SHP77 treated with DMSO at 0.1 percent for 48 hours (cell line): ENCODE measurements around the gene LEP.
A peak's percentile ranks its signal among the peaks of the same experiment; 100 is the strongest.
"Not testable (repeated sequence)": the region's sequence is repeated elsewhere in the genome, so short reads cannot be mapped to it uniquely, and the experiment has no call there.

Experiments used
- DNase-seq: peaks from one replicate; lab custom pipeline; 2025; lab: John Stamatoyannopoulos, UW

Gene LEP

DNA sequence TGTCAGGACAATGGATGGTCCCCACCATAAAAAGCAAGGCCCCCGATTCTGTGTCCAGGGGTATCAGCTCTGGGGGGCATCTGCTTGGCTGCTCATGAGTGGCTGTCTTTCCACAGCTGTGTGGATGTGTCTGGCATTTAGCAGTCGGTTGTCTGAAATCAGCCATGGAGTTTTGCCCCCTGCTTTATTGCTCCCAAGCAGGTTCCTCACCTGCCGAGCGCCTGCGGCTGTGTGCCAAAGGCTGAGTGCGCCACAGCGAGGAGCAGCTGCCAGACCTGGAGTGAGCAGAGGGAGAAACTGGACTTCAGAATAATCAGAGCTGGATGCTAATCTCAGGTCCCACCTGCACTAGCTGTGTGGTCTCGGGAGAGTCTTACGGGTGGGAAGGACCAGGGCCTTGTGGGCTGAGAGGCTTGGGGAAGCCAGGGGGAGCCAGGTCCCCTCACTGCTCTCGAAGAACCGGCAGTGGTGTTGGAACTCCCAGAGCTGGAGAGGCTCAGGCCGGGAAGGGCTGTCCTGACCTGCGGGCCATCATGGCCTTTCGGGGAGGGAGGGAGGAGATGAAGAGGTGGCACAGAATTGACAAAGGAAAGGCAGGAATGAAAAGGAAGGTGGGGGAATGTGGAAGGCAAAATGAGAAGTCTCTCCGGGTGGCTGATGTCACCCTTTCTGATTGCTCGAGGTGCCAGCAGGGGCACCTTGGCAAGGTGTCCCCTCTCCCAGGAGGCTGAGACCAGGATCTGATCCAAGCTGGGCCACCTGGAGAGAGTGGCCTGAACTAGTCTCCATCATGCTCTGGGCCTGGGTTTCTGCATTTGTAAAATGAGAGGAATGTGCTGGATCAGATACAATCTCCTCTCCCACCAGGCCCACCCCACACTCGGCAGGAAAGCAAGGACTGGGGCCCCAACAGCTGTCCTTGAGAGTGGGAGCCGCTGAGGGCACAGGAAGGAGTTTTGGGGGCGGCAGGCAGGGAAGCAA lies 30.2 kb upstream of the LEP start:
- peak; percentile 24 for DNase-seq

DNA sequence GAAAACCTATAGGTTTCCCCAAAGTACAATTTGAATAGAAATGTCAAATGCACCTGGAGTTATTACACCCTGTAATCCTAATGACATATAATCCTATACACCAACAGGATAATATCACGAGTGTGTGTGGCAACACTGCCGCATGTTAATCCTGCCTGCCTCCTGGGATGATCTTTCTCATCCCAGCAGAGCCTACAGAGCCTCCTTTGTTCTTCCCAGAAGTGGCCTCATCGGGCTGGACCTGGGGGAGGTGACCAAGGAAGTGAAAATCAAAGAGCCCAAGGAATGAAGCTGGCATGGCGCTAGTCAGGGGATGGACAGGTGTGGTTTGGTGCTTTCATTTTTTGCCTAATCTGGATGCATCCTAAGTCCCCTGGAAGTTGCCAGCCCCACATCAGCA lies 29.5 kb upstream of the LEP start:
- DNase-seq = no peak

DNA sequence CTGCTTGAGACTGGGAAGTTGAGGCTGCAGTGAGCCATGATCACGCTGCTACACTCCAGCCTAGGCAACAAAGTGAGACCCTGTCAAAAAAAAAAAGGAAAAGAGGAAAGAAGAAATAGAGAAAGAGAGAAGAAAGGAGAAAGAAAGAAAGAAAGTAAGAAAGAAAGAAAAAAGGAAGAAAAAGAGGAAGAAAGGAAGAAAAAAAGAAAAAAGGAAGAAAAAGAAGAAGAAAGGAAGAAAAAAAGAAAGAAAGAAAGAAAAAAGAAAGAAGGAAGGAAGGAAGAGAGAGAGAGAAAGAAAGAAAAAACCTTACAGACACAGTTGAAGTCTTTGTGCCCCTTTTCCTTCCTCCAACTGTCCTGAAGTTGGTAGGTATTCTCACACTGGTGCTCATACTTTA lies 26.6 kb upstream of the LEP start:
- no peak for DNase-seq

DNA sequence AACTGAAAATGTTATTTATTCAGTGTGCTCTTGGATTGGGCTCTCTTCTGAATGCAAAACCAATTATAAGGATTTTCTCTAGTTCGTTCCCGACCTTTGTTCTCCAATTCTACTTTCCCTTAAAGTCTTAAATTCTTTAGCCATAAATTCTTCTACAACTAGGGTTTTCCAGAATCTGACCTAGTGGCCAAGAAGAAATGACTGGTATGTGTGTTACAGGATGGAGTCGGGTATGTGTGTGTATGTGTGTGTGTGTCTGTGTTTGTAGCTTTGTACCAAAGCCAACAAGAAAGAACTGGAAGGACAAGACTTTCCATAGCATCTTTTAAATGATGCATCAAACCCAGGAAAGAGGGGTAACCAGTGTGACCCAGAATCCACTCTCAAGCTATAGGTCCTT lies 25.8 kb upstream of the LEP start:
- no peak for DNase-seq

DNA sequence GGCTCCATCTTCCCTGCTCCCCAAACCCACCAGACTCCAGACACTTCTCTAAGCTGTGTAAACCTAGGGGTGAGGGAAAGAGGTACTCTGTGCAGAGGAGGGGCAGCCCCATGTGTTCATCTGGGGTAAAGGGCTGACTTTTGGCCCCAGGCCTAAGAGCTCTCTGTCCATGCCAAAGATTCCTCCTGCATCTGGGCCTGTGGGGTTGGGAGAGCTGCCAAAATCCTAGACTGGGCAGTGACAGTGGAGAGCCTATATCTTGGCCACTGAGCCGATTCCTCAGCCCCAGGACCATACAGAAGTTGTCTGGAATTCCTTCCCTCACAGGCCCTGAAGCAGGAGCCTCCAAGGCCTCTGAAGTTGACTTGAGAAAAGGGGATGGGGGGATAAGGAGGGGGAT lies 25.3 kb upstream of the LEP start:
- DNase-seq = no peak

DNA sequence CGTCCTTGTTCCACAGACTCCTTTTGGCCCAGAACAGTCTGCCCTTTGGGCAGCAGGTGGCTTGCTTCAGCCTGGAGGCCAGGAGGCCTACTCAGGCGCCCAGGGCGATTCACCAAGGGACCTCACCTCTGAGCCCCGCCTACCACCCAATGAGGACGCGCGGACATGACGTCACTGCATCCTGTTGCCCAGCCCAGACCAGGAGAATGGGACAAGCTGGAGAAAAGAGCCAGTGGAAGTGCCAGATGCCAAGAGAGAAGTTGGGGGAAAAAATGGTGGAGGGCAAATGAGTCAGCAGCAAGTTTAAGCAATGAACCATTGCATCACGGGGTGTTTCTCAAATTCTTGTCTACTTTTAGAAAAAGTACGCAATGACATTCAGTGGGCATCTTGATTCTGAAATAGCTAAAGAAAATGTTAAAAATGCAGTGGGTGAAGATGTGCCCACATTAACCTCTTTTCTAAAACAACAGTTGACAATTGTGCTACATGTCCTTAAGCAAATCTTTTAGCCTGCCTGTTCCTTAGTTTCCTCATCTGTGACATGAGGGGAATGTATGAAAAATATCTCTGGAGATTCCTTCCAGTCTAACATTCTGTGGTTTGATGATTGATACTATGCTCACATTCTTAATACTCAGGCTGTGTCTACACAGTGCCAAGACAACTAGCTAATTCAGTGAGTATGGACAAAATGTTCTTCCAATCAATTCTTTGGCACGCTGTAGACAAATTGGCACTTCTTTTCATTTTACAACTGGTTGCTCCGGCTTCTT lies 23.9 kb upstream of the LEP start:
- DNase-seq = no peak

DNA sequence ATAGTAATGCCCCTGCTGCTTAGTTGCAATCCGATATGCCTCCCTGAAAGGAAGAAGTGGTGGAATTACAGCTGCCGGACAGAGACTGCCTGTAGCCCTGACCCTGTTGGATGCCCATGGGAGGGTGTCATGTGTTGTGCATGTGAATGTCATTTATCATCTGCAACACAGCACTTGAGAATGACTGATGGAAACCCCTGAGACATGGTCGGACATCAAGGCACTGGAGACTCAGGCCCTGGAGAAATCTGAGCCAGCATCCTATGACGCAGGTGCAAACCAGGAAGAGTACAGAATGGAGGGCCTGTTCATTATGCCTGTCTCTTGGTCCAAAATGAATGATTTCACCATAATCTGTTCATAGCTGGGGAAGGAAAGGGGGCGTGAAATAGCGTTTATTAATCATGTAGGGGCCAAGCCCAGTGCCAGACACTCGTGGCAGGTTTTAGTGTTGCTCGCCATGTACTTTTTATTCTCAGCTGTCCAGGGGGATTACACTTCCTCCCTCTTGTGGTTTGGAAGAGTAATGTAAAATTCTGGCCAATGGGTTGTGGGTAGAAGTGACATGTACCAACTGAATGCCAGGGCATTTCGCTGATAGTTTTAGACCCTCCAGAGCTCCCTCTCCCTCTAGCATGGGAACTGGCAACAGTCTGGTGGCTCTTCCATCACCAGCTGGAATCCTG lies 23.0 kb upstream of the LEP start:
- DNase-seq = no peak

DNA sequence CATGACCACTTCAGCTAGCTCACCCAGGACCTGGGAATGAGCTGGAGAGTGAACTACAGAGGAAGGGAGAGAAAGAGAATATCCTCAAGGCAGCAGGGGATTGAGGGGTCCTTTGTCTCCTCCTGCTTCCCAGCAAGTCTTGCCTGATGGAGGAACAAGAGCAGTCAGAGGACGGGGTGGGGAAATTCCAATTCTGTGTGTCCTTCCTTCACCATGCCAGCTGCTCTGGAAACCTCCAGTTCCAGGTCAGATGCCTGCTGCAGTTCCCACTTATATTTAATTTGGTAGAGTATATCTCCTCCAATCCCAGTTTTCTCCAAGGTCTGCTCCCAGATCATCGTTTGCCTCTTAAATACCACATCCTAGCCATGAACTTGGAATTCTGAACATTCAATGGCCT lies 21.4 kb upstream of the LEP start:
- DNase-seq = no peak

DNA sequence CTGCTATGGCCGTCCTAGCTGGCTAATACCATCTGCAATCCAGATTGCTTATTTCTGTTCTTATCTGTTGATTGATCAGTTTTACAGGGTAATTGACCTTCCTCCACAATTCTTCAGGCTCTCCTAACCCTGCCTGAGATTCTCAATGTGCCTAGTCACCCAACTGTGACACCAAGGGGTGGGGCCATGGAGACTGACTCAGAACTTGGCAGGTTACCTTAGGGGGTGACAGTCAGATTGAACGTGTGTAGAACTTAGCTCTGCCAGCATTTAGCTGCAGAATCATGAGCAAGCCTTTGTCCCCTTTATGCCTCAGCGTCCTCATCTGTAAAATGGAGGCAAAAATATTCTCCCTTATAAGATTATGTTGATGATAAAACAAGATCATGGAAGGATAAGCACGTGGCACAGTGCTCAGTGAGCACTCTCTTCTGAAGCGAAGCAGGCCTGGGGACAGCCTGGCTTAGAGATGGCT lies 19.1 kb upstream of the LEP start:
- DNase-seq = no peak

DNA sequence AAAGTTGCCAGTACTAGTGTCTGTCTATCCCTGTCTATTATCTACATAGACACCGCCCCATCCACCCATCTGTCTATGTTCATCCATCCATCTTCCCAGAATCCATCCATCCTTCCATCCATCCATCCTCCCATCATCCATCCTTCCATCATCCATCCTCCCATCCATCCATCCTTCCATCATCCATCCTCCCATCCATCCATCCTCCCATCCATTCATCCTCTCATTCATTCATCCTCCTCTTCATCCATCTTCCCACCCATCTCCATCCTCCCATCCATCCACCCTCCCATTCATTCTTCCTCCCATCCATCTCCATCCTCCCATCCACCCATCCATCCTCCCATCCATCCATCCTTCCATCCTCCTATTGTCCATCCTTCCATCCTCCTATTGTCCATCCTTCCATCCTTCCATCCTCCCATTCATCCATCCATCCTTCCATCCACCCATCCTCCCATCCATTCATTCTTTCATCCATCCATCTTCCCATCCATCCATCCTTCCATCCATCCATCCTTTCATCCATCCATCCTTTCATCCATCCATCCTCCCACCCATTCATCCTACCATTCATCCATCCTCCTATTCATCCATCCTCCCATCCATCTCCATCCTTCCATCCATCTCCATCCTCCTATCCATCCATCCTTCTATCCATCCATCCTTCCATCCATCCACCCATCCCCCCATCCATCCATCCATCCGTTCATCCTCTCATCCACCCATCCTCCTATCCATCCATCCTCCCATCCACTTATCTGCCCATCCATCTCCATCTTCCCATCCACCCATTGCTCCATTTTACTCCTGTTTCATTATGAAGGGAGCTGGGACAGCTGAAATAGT lies 14.7 kb upstream of the LEP start:
- no peak for DNase-seq

DNA sequence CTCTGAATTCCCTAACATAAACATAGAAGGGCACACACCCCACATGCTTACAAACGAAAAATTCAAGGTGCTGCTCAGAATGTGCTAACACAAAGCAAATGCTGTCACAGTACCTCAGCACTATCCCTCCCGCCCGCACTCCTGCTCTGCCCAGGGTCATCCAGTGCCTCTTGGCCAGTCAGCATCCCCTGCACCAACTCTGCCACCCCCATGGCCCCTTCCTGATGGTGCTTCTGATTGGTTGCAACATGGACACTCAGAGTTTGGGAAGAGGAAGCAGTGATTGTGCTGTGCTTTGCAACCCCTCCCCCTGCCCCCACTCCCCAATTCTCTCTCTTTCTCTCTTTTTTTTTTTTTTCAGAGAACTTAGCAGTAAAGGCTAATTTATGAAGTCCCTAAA lies 13.8 kb upstream of the LEP start:
- DNase-seq = no peak

DNA sequence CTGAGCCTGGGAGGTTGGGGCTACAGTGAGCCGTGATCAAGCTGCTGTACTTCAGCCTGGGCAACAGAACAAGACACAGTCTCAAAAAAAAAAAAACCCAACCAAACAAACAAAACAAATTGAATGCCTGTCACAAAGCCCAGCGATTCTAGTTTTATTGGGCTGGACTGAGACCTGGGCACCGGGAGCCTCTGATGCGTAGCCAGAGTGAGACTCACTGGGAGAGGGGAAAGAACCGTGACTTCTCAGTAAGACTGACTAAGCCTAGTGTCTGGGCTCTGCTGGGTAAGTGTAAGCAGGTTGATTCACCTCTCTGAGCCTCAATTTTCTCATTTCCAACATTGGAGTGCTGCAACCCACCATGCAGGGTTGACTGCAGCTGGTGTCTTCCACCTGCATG lies 10.1 kb upstream of the LEP start:
- DNase-seq = no peak

DNA sequence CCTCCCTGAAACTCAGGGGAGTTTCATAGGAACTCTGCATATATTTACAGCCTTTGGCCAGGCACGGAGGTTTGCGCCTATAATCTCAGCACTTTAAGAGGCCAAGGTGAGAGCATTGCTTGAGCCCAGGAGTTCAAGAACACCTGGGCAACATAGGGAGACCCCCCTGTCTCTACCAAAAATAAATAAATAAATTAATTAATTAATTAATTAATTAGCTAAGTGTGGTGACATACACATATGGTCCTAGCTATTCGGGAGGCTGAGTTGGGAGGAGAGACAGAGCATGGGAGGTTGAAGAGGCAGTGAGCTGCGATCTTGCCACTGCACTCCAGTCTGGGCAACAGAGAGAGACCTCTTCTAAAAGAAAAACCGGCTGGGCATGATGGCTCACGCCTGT lies 9.4 kb upstream of the LEP start:
- DNase-seq = no peak

DNA sequence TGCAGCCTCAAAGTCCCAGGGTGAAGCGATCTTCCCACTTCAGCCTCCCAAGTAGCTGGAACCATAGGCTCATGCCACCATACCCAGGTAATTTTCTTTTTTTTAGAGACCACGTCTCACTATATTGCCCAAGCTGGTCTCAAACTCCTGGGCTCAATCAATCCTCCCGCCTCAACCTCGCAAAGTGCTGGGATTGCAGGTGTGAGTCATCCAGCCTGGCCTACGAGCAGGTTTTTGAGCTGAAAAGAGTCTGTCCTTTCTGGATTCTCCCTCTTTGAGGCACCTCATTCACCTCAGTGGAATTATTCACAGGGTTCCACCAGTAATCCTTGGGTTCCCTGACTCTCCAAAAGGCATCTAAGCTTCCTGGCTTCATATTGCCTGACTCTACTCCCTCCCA lies 7.6 kb upstream of the LEP start:
- DNase-seq = no peak

DNA sequence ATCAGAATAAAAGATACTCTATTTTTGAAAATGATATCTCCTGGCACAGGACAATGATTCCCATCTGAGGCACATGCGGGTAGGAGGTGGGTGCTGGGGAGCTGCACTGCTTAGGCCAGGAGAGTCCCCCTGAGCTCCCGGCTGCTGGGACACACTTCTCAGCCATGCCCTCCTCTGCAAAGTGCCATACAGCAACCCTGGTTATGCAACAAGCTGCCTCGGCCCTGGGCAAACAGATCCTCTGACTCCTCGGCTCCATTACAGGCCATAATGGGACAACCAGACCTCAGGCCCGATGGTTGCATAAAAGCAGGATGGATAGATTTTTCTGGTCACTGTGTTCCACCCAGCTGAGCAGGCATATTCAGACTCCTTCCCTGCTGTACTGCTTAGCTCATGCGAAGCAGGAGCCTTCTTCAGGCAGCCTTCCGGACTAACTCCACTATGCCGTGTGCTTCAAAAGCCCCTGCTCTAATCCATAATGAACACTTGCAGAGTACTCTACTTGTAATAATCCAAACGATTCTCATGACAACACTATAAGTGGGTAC lies 6.5 kb upstream of the LEP start:
- no peak for DNase-seq

DNA sequence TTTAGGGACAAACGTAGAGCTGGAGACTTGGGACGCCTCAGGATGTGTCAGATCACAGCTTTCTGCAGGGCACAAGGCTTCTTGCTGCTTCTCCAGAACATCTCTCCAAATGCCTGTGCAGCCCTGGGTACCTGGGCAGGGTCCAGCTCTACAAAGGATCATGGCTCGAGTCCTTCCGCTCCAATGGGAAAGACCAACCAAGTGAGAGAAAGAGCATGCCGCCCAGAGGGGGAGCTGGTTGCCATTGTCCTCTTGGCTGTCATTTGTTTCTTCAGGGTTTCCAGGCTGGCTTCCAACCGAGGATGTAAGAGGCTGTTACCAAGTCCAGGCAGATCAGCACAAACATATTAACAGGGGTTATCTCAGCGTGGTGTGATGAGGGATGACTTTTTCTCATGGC lies 5.6 kb upstream of the LEP start:
- no peak for DNase-seq

DNA sequence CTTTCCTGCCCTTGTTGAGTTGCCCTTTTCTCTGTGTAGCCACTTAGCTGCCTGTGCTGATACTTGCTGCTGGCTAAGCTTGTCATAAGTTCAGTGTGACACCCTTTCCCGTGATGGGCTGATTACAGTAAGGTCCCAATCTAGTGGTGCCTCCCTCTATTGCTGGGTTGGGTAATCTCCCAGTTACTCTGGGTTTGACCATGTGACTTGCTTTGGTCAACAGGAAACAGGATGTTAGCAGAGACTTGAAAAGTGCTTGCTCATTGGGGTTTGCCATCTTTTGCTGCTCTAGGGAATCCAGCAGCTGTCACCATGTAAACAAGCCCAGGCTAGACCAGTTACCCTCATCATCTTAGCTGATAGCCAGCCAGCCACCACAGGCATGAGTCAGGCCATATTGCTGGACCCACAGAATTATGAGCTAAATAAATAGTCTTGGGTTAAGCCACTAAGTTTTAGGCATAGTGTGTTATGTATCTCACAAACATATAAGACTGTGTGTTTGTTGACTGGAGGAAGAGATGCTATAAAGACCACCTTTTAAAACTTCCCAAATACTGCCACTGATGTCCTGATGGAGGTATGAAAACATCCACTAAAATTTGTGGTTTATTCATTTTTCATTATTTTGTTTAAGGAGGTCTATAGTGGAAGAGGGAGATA lies 4.0 kb upstream of the LEP start:
- DNase-seq = peak; percentile 46

DNA sequence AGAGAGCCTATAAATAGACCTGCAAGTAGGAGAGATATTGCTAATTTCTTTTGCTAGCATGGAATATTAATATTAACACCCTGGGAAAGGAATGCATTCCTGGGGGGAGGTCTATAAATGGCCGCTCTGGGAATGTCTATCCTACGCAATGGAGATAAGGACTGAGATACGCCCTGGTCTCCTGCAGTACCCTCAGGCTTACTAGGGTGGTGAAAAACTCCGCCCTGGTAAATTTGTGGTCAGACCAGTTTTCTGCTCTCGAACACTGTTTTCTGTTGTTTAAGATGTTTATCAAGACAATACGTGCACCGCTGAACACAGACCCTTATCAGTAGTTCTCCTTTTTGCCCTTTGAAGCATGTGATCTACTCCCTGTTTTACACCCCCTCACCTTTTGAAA lies 1.9 kb upstream of the LEP start:
- not testable (repeated sequence) for DNase-seq

DNA sequence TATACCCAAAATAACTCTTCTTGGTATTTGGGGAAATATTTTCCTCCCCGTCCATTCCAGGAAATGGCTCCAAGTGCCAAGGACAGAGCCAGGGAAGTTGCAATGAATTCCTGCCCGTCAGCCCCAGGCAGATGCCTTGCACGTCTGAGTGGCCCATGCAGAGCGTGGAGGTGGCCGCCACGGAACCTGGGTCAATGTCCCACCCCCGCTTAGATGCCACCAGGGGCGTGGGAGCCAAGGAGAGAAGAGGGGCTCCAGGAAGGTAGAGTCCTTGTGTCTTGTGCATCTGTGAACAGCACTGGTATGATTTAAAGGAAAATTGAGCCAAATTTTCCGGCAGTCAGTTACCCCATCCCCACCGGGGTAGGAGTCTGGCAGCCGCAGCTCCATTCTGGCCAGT lies 1.6 kb downstream of the LEP start:
- DNase-seq = no peak

DNA sequence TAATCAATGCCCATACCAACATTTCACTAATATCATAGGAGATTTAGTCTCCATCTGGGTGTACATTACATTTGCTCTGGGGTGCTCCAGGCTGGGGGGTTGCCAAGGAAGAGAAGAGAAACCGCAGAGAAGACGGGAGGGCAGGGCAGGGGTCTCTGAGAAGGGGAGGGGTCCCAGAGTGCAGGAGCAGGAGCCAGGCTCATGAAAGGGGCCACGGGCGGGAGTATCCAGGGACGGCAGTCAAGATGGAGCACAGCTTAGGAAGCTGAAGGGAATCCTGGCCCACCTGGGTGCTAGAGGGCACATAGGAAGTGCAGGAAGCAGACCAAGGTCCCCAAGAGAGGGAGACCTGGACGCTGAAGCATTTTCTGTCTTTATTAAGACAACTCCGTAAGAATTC lies 2.2 kb downstream of the LEP start:
- no peak for DNase-seq

DNA sequence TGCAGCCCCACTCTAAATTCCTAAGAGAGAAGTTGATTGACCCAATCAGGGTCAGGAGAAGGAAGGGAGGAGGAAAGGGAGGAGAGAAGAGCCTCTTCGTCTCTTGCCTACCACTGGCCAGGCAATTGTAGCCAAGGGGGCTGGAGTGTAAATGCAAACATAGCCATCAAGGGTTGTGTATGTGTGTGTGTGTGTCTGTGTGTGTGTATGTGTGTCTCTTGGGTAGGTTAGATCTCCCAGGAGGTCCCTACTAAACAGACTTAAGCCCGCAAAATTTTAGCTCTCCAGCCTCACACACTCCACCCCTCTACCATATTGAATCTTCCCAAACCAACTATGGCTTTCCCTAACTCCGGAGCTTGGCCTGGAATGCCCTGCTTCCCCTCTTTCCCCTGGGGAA lies 3.8 kb downstream of the LEP start:
- no peak for DNase-seq
